ENCODE measurements around the gene PDE6B.

The PDE6B gene

GRCh38 chr4:617644-618641 lies 7.4 kb upstream of the PDE6B start:
- no peaks in the 10 kb centered on the region for H3K9me3 ChIP-seq (ENCODE audit: control insufficient read depth, insufficient read depth, low read length)
- H3K4me3 ChIP-seq (ENCODE audit: low read depth, low read length), result no peak overlapping the region
- H3K4me1 ChIP-seq (ENCODE audit: control insufficient read depth, insufficient read depth, low read length), result no peaks in the 10 kb centered on the region
- no peaks in the 10 kb centered on the region for H3K36me3 ChIP-seq (ENCODE audit: control insufficient read depth, insufficient read depth, low read length)
- no peaks in the 10 kb centered on the region for H3K27me3 ChIP-seq (ENCODE audit: control insufficient read depth, insufficient read depth, low read length)
- no peak overlapping the region for H3K9ac ChIP-seq (ENCODE audit: low read depth, low read length)

- no peak overlapping the region for H3K4me3 ChIP-seq (ENCODE audit: low read depth, low read length)
- H3K36me3 ChIP-seq (ENCODE audit: control insufficient read depth, insufficient read depth, low read length), result no peaks in the 10 kb centered on the region
- H3K27me3 ChIP-seq (ENCODE audit: control insufficient read depth, insufficient read depth, low read length), result no peaks in the 10 kb centered on the region
- H3K9me3 ChIP-seq (ENCODE audit: control insufficient read depth, insufficient read depth, low read length), result no peaks in the 10 kb centered on the region
- peaks cover 3% of the 10 kb centered on the region for H3K4me1 ChIP-seq (ENCODE audit: control insufficient read depth, insufficient read depth, low read length)
- H3K9ac ChIP-seq (ENCODE audit: low read depth, low read length), result no peak overlapping the region
These were observed 5.2 kb upstream of the PDE6B start for GRCh38 chr4:620201-620600.

GRCh38 chr4:620851-621261 lies 4.5 kb upstream of the PDE6B start:
- no peak overlapping the region for H3K9ac ChIP-seq (ENCODE audit: low read depth, low read length)
- no peaks in the 10 kb centered on the region for H3K27me3 ChIP-seq (ENCODE audit: control insufficient read depth, insufficient read depth, low read length)
- no peak overlapping the region for H3K4me3 ChIP-seq (ENCODE audit: low read depth, low read length)
- peaks cover 3% of the 10 kb centered on the region for H3K4me1 ChIP-seq (ENCODE audit: control insufficient read depth, insufficient read depth, low read length)
- no peaks in the 10 kb centered on the region for H3K36me3 ChIP-seq (ENCODE audit: control insufficient read depth, insufficient read depth, low read length)
- H3K9me3 ChIP-seq (ENCODE audit: control insufficient read depth, insufficient read depth, low read length), result no peaks in the 10 kb centered on the region

- Histone ChIP-seq H3K9ac (ENCODE audit: low read depth, low read length) (no peak overlapping the region), H3K9me3 (ENCODE audit: control insufficient read depth, insufficient read depth, low read length) (no peaks in the 10 kb centered on the region), H3K4me1 (ENCODE audit: control insufficient read depth, insufficient read depth, low read length) (peaks cover 3% of the 10 kb centered on the region), H3K4me3 (ENCODE audit: low read depth, low read length) (no peak overlapping the region), H3K27me3 (ENCODE audit: control insufficient read depth, insufficient read depth, low read length) (no peaks in the 10 kb centered on the region), H3K36me3 (ENCODE audit: control insufficient read depth, insufficient read depth, low read length) (no peaks in the 10 kb centered on the region)
These were observed 3.9 kb upstream of the PDE6B start for GRCh38 chr4:621296-622070.

- H3K9ac ChIP-seq (ENCODE audit: low read depth, low read length), result no peak overlapping the region
- H3K9me3 ChIP-seq (ENCODE audit: control insufficient read depth, insufficient read depth, low read length), result no peaks in the 10 kb centered on the region
- H3K4me3 ChIP-seq (ENCODE audit: low read depth, low read length), result no peak overlapping the region
These were observed 3.0 kb upstream of the PDE6B start for GRCh38 chr4:622071-622995.

GRCh38 chr4:622996-623913 lies 2.1 kb upstream of the PDE6B start:
- H3K36me3 ChIP-seq (ENCODE audit: control insufficient read depth, insufficient read depth, low read length), result no peaks in the 10 kb centered on the region
- H3K27me3 ChIP-seq (ENCODE audit: control insufficient read depth, insufficient read depth, low read length), result no peaks in the 10 kb centered on the region
- peaks cover 3% of the 10 kb centered on the region for H3K4me1 ChIP-seq (ENCODE audit: control insufficient read depth, insufficient read depth, low read length)
- no peak overlapping the region for H3K4me3 ChIP-seq (ENCODE audit: low read depth, low read length)
- no peaks in the 10 kb centered on the region for H3K9me3 ChIP-seq (ENCODE audit: control insufficient read depth, insufficient read depth, low read length)
- H3K9ac ChIP-seq (ENCODE audit: low read depth, low read length), result no peak overlapping the region

More at GRCh38 chr4:622071-622995, 3.0 kb upstream of the PDE6B start:
- Histone ChIP-seq H3K4me1 (ENCODE audit: control insufficient read depth, insufficient read depth, low read length) (peaks cover 3% of the 10 kb centered on the region), H3K27me3 (ENCODE audit: control insufficient read depth, insufficient read depth, low read length) (no peaks in the 10 kb centered on the region), H3K36me3 (ENCODE audit: control insufficient read depth, insufficient read depth, low read length) (no peaks in the 10 kb centered on the region)

GRCh38 chr4:623914-624566 lies 1.3 kb upstream of the PDE6B start:
- no peaks in the 10 kb centered on the region for H3K36me3 ChIP-seq (ENCODE audit: control insufficient read depth, insufficient read depth, low read length)
- H3K9ac ChIP-seq (ENCODE audit: low read depth, low read length), result no peak overlapping the region
- no peaks in the 10 kb centered on the region for H3K27me3 ChIP-seq (ENCODE audit: control insufficient read depth, insufficient read depth, low read length)
- no peaks in the 10 kb centered on the region for H3K9me3 ChIP-seq (ENCODE audit: control insufficient read depth, insufficient read depth, low read length)
- no peak overlapping the region for H3K4me3 ChIP-seq (ENCODE audit: low read depth, low read length)
- H3K4me1 ChIP-seq (ENCODE audit: control insufficient read depth, insufficient read depth, low read length), result peaks cover 3% of the 10 kb centered on the region

DNA sequence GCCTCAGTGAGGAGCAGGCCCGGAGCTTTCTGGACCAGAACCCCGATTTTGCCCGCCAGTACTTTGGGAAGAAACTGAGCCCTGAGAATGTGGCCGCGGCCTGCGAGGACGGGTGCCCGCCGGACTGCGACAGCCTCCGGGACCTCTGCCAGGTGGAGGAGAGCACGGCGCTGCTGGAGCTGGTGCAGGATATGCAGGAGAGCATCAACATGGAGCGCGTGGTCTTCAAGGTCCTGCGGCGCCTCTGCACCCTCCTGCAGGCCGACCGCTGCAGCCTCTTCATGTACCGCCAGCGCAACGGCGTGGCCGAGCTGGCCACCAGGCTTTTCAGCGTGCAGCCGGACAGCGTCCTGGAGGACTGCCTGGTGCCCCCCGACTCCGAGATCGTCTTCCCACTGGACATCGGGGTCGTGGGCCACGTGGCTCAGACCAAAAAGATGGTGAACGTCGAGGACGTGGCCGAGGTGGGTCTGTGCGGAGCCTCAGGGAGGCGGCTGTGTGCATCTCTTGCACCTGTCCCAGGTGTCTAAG lies 323 bp downstream of the PDE6B start:
- no peaks in the 10 kb centered on the region for H3K27me3 ChIP-seq (ENCODE audit: control insufficient read depth, insufficient read depth, low read length)
- H3K9ac ChIP-seq (ENCODE audit: low read depth, low read length), result no peak overlapping the region

DNA sequence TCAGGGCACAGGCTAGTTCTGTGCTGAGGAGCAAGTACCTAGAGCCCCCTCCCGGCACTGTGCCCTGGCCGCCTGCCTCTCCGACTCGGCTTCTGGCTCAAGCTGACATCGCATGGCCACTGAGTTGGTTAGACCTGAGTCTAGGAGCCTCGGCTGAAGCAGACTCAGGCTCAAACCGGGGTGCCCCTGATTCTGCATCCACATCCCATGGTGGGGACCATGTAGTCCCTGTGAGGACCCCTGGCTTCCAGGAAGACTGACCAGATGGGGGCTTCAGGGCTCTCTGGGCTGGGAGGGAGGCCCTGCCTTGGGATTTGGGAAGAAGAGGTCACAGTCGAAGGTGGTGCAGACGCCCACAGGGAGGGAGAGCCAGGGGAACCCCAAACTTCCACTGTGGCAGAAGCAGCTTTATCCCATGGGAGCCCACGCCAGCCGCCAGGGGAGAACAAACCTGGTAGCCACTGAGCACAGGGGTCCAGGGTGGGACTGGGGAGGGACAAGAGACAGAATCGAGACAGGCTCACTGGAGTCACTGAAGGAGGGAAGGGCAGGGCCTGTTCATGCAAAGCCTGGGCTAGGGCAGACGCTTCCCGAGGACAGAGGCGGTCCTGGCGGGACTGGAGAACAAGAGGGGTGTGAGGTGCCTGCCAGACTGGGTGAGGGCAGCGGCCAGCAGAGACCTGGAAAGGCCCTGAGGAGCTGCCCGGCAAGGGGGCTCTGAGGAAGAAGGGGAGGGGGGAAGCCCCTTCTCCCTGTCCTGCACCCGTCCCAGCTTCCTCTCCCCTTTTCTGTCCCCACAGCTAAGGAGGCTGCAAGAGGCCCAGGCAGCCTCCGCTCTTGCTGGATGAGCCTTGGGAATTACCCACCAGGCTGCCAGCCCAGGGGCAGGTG lies 1.1 kb downstream of the PDE6B start:
- Histone ChIP-seq H3K4me1 (ENCODE audit: control insufficient read depth, insufficient read depth, low read length) (peaks cover 3% of the 10 kb centered on the region), H3K36me3 (ENCODE audit: control insufficient read depth, insufficient read depth, low read length) (no peaks in the 10 kb centered on the region), H3K27me3 (ENCODE audit: control insufficient read depth, insufficient read depth, low read length) (no peaks in the 10 kb centered on the region), H3K9ac (ENCODE audit: low read depth, low read length) (no peak overlapping the region), H3K4me3 (ENCODE audit: low read depth, low read length) (no peak overlapping the region), H3K9me3 (ENCODE audit: control insufficient read depth, insufficient read depth, low read length) (no peaks in the 10 kb centered on the region)

More for the DNA sequence above, 323 bp downstream of the PDE6B start:
- Histone ChIP-seq H3K9me3 (ENCODE audit: control insufficient read depth, insufficient read depth, low read length) (no peaks in the 10 kb centered on the region), H3K36me3 (ENCODE audit: control insufficient read depth, insufficient read depth, low read length) (no peaks in the 10 kb centered on the region), H3K4me1 (ENCODE audit: control insufficient read depth, insufficient read depth, low read length) (peaks cover 3% of the 10 kb centered on the region), H3K4me3 (ENCODE audit: low read depth, low read length) (no peak overlapping the region)

Measured in iPS-15b (cell line).